ENCODE measurements around the gene ERN1.
A peak's percentile ranks its signal among the peaks of the same experiment; 100 is the strongest.

The ERN1 gene

GRCh38 chr17:64040206-64040605 lies 89.7 kb downstream of the ERN1 start:
- in situ Hi-C loops (cut with HindIII; ENCODE audit: low sequenced_read_pairs) = no loop called here
- no peak for DNase-seq (ENCODE audit: low read depth)
- no peak for TF ChIP-seq CTCF (IDR thresholded peaks at IDR 0.05; ENCODE audit: low read depth, low read length, missing control alignments)
- H3K4me3 ChIP-seq (ENCODE audit: low read depth, low read length) = no peak overlapping the region

GRCh38 chr17:64039106-64039400 lies 90.9 kb downstream of the ERN1 start:
- H3K4me3 ChIP-seq (ENCODE audit: low read depth, low read length) = no peak overlapping the region
- no peak for DNase-seq (ENCODE audit: low read depth)
- in situ Hi-C loops (cut with HindIII; ENCODE audit: low sequenced_read_pairs) = no loop called here
- TF ChIP-seq CTCF (IDR thresholded peaks at IDR 0.05; ENCODE audit: low read depth, low read length, missing control alignments) = no peak

- H3K4me3 ChIP-seq (ENCODE audit: low read depth, low read length) = no peak overlapping the region
- no peak for DNase-seq (ENCODE audit: low read depth)
- in situ Hi-C loops (cut with HindIII; ENCODE audit: low sequenced_read_pairs) = no loop called here
- no peak for TF ChIP-seq CTCF (IDR thresholded peaks at IDR 0.05; ENCODE audit: low read depth, low read length, missing control alignments)
Measured at GRCh38 chr17:64038331-64039105, 91.4 kb downstream of the ERN1 start.

GRCh38 chr17:64037802-64038201 lies 92.1 kb downstream of the ERN1 start:
- H3K4me3 ChIP-seq (ENCODE audit: low read depth, low read length) = no peak overlapping the region
- DNase-seq (ENCODE audit: low read depth) = no peak
- in situ Hi-C loops (cut with HindIII; ENCODE audit: low sequenced_read_pairs) = no loop called here
- no peak for TF ChIP-seq CTCF (IDR thresholded peaks at IDR 0.05; ENCODE audit: low read depth, low read length, missing control alignments)

GRCh38 chr17:64037180-64037579 lies 92.8 kb downstream of the ERN1 start:
- in situ Hi-C loops (cut with HindIII; ENCODE audit: low sequenced_read_pairs) = no loop called here
- TF ChIP-seq CTCF (IDR thresholded peaks at IDR 0.05; ENCODE audit: low read depth, low read length, missing control alignments) = no peak
- H3K4me3 ChIP-seq (ENCODE audit: low read depth, low read length) = no peak overlapping the region
- no peak for DNase-seq (ENCODE audit: low read depth)

- TF ChIP-seq CTCF (IDR thresholded peaks at IDR 0.05; ENCODE audit: low read depth, low read length, missing control alignments) = peak; percentile 5
- no peak overlapping the region for H3K4me3 ChIP-seq (ENCODE audit: low read depth, low read length)
- in situ Hi-C loops (cut with HindIII; ENCODE audit: low sequenced_read_pairs) = no loop called here
- no peak for DNase-seq (ENCODE audit: low read depth)
Measured at GRCh38 chr17:64036198-64036922, 93.6 kb downstream of the ERN1 start.
